ENCODE data around the gene GIMAP1. TPM values are rescaled to one million over a fixed set of nuclear protein-coding genes. Genes with fewer than 3 reads are reported as not detected.

The GIMAP1 gene
- polyA plus RNA-seq, 1 donor (not counting 4 experiments of a cell fraction or from before 2014, with no cell fraction given): not detected

GRCh38 chr7:150755473-150756099 lies 39.2 kb downstream of the GIMAP1 start:
- H3K9ac ChIP-seq (ENCODE audit: control insufficient read depth, extremely low read depth, insufficient read depth, low read length): no peak overlapping the region
- no peaks in the 10 kb centered on the region for H3K4me1 ChIP-seq (ENCODE audit: control insufficient read depth, extremely low read depth, insufficient read depth, low read length)
- H3K79me2 ChIP-seq (ENCODE audit: control insufficient read depth, insufficient read depth, low read length): no peaks in the 10 kb centered on the region
- no peaks in the 10 kb centered on the region for H3K9me1 ChIP-seq (ENCODE audit: control insufficient read depth, extremely low read depth, insufficient read depth, low read length)
- H4K20me1 ChIP-seq (ENCODE audit: control insufficient read depth, extremely low read depth, insufficient read depth, low read length): no peaks in the 10 kb centered on the region
- FAIRE-seq: no peak
- DNase-seq (ENCODE audit: low read depth, low spot score): no peak
- no peaks in the 10 kb centered on the region for H3K36me3 ChIP-seq (ENCODE audit: control insufficient read depth in 2 of 2, extremely low read depth in 1 of 2, insufficient read depth in 2 of 2, low read length in 2 of 2)
- no peak overlapping the region for H2AFZ ChIP-seq (ENCODE audit: control insufficient read depth, low read length)
- dilution Hi-C loops (cut with MboI; ENCODE audit: extremely low pct_ligation_motif_present, low sequenced_read_pairs): no loop called here
- no peak overlapping the region for H3K4me2 ChIP-seq (ENCODE audit: control insufficient read depth, extremely low read depth, insufficient read depth, low read depth, low read length)
- H3K4me3 ChIP-seq (ENCODE audit: control insufficient read depth in 2 of 3, extremely low read depth in 1 of 3, insufficient read depth in 2 of 3, low read depth in 1 of 3, low read length in 3 of 3): no peak overlapping the region
- H3K27ac ChIP-seq (ENCODE audit: control insufficient read depth, insufficient read depth, low read length): no peak overlapping the region
- H3K9me3 ChIP-seq (ENCODE audit: control insufficient read depth, low read depth, low read length): no peaks in the 10 kb centered on the region
- TF ChIP-seq CTCF (optimal IDR thresholded peaks at IDR 0.05 in 1 of 3, IDR thresholded peaks at IDR 0.05 in 1 of 3, conservative IDR thresholded peaks at IDR 0.05 in 1 of 3; ENCODE audit: extremely low read depth in 1 of 3, insufficient read depth in 2 of 3, low read length in 3 of 3) (no peak), EZH2 (IDR thresholded peaks at IDR 0.05; ENCODE audit: low read length) (no peak)
- H3K27me3 ChIP-seq (ENCODE audit: control insufficient read depth, extremely low read depth, insufficient read depth, low read length): no peaks in the 10 kb centered on the region

GRCh38 chr7:150756166-150756565 lies 39.8 kb downstream of the GIMAP1 start:
- Histone ChIP-seq H3K36me3 (ENCODE audit: control insufficient read depth in 2 of 2, extremely low read depth in 1 of 2, insufficient read depth in 2 of 2, low read length in 2 of 2) (no peaks in the 10 kb centered on the region), H3K4me2 (ENCODE audit: control insufficient read depth, extremely low read depth, insufficient read depth, low read depth, low read length) (no peak overlapping the region), H2AFZ (ENCODE audit: control insufficient read depth, low read length) (no peak overlapping the region), H3K27me3 (ENCODE audit: control insufficient read depth, extremely low read depth, insufficient read depth, low read length) (no peaks in the 10 kb centered on the region), H3K4me3 (ENCODE audit: control insufficient read depth in 2 of 3, extremely low read depth in 1 of 3, insufficient read depth in 2 of 3, low read depth in 1 of 3, low read length in 3 of 3) (no peak overlapping the region), H3K9me3 (ENCODE audit: control insufficient read depth, low read depth, low read length) (no peaks in the 10 kb centered on the region), H3K79me2 (ENCODE audit: control insufficient read depth, insufficient read depth, low read length) (no peaks in the 10 kb centered on the region), H3K27ac (ENCODE audit: control insufficient read depth, insufficient read depth, low read length) (no peak overlapping the region), H3K9ac (ENCODE audit: control insufficient read depth, extremely low read depth, insufficient read depth, low read length) (no peak overlapping the region), H3K9me1 (ENCODE audit: control insufficient read depth, extremely low read depth, insufficient read depth, low read length) (no peaks in the 10 kb centered on the region), H4K20me1 (ENCODE audit: control insufficient read depth, extremely low read depth, insufficient read depth, low read length) (no peaks in the 10 kb centered on the region), H3K4me1 (ENCODE audit: control insufficient read depth, extremely low read depth, insufficient read depth, low read length) (no peaks in the 10 kb centered on the region)
- dilution Hi-C loops (cut with MboI; ENCODE audit: extremely low pct_ligation_motif_present, low sequenced_read_pairs): no loop called here
- no peak for TF ChIP-seq CTCF (optimal IDR thresholded peaks at IDR 0.05 in 1 of 3, IDR thresholded peaks at IDR 0.05 in 1 of 3, conservative IDR thresholded peaks at IDR 0.05 in 1 of 3; ENCODE audit: extremely low read depth in 1 of 3, insufficient read depth in 2 of 3, low read length in 3 of 3)
- no peak for TF ChIP-seq EZH2 (IDR thresholded peaks at IDR 0.05; ENCODE audit: low read length)
- FAIRE-seq: no peak
- DNase-seq (ENCODE audit: low read depth, low spot score): no peak

All from keratinocyte (primary cell).